NB4 (cell line): ENCODE data around the gene HJURP.

ENCODE experiments used
- DNase-seq: peaks from one replicate; pipeline ENCODE4 v3.0.0; 2010; ENCODE audit warnings: low read depth
- H3K4me3 ChIP-seq: one replicate; pipeline ENCODE4 v1.5.1; 2011; ENCODE audit warnings: mild to moderate bottlenecking, low read depth, low read length, moderate library complexity
- MAX ChIP-seq: IDR thresholded peaks from 2 replicates; pipeline ENCODE4 v1.6.1; 2011; ENCODE audit warnings: low read depth, low read length
- MYC ChIP-seq: IDR thresholded peaks from 2 replicates; pipeline ENCODE4 v1.6.1; 2011; ENCODE audit warnings: low read depth, low read length
- POLR2A ChIP-seq: IDR thresholded peaks from 2 replicates; pipeline ENCODE4 v1.6.1; 2011; ENCODE audit warnings: mild to moderate bottlenecking; ENCODE audit not compliant: insufficient read length; ENCODE audit errors: extremely low read depth
- TF ChIP-seq, protein P1 (sequence below): IDR thresholded peaks from one replicate; pipeline ENCODE4 v1.5.1; 2012; ENCODE audit warnings: low read depth, low read length

The HJURP gene

GRCh38 chr2:233832414-233832813 lies 21.9 kb downstream of the HJURP start:
- DNase-seq: no peak
- no peak overlapping the region for H3K4me3 ChIP-seq
- TF ChIP-seq POLR2A (no peak), MYC (no peak), MAX (no peak)
- TF ChIP-seq, protein P1, sequence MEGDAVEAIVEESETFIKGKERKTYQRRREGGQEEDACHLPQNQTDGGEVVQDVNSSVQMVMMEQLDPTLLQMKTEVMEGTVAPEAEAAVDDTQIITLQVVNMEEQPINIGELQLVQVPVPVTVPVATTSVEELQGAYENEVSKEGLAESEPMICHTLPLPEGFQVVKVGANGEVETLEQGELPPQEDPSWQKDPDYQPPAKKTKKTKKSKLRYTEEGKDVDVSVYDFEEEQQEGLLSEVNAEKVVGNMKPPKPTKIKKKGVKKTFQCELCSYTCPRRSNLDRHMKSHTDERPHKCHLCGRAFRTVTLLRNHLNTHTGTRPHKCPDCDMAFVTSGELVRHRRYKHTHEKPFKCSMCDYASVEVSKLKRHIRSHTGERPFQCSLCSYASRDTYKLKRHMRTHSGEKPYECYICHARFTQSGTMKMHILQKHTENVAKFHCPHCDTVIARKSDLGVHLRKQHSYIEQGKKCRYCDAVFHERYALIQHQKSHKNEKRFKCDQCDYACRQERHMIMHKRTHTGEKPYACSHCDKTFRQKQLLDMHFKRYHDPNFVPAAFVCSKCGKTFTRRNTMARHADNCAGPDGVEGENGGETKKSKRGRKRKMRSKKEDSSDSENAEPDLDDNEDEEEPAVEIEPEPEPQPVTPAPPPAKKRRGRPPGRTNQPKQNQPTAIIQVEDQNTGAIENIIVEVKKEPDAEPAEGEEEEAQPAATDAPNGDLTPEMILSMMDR: no peak

GRCh38 chr2:233831861-233832260 lies 22.5 kb downstream of the HJURP start:
- TF ChIP-seq POLR2A: no peak
- TF ChIP-seq, protein P1: no peak
- TF ChIP-seq MAX: no peak
- TF ChIP-seq MYC: no peak
- H3K4me3 ChIP-seq: no peak overlapping the region
- no peak for DNase-seq

DNA sequence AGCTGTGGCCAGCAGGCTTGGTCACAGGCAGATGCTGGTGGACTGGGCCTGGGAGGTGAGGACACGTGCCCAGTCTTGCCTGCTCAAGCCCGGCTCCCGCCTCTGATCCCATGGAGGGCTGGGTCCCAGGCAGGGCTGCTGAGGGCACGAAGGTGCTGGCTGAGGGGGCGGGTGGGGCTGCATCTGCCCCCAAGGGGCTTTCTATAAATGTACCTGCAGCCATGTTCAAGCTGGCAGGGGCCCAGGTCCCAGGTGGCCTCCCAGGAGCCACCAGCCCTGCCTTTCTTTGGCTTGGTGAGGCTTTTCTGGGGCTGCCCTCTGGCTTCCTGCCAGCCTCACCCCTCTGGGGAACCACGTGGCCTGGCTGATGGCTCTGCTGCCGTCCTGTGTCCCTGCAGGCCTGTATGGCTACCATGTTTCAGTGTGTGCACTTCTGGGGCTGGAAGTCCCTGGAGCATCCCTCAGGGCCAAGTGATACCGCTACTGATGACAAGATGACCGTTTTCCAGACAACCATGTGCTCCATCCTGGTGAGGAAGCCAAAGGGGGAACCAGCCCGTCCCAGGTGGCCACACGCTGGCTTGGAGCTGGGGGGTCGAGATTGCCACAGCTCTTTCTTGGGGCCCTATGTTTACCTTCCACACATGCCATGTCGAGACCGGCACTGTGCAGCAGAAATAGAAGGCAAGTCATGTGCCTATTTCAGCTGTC lies 23.2 kb downstream of the HJURP start:
- peak; percentile 54; the same call in 1 of the 2 replicates for TF ChIP-seq MAX
- TF ChIP-seq, protein P1: no peak
- no peak for TF ChIP-seq MYC
- no peak for TF ChIP-seq POLR2A
- no peak for DNase-seq
- H3K4me3 ChIP-seq: no peak overlapping the region

DNA sequence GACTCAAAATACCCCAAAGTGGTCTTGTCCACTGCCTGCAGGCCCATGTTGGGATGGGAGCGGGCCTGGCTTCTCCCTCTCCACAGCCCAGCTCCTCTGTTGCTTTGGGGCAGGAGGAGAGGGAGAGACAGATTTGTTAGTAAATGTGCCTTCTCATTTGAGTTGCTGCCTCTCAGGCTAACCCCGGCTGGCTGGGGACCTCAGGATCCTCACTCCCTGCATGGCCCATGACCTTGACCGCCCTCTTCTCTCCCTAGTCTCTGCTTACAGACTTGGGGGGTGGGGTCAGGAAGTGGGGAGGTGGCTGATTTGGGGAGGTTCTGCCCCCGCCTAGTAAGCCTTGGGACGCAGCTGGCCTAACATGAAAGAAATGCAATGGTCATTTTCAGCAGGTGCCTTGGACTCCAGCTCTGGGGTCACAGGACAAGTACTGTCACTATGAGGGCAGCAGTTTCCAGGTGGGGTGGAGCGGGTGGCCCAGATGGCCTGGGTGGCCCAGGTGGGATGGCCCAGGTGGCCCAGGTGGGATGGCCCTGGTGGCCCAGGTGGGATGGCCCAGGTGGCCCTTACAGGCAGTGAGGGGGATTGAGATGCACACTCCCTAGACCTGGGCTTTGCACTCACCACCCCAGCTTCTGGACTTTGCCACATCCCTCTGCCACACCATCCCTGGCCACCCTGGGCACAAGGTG lies 24.1 kb downstream of the HJURP start:
- no peak for TF ChIP-seq MYC
- TF ChIP-seq MAX: no peak
- TF ChIP-seq, protein P1: no peak
- no peak for TF ChIP-seq POLR2A
- DNase-seq: no peak
- H3K4me3 ChIP-seq: no peak overlapping the region

GRCh38 chr2:233829193-233830110 lies 24.9 kb downstream of the HJURP start:
- TF ChIP-seq MAX (no peak), MYC (no peak), POLR2A (no peak)
- TF ChIP-seq, protein P1: no peak
- DNase-seq: no peak
- H3K4me3 ChIP-seq: no peak overlapping the region
